GM12801 (cell line): ENCODE data around the gene ZNF513.

Source experiments
- TF ChIP-seq, protein P1 (sequence below): IDR thresholded peaks from one replicate; pipeline ENCODE4 v1.5.1; 2011; ENCODE audit warnings: control low read depth; ENCODE audit not compliant: insufficient read length; ENCODE audit errors: extremely low read depth

ZNF513 gene, protein sequence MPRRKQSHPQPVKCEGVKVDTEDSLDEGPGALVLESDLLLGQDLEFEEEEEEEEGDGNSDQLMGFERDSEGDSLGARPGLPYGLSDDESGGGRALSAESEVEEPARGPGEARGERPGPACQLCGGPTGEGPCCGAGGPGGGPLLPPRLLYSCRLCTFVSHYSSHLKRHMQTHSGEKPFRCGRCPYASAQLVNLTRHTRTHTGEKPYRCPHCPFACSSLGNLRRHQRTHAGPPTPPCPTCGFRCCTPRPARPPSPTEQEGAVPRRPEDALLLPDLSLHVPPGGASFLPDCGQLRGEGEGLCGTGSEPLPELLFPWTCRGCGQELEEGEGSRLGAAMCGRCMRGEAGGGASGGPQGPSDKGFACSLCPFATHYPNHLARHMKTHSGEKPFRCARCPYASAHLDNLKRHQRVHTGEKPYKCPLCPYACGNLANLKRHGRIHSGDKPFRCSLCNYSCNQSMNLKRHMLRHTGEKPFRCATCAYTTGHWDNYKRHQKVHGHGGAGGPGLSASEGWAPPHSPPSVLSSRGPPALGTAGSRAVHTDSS

GRCh38 chr2:27380626-27381545 lies at the start of gene ZNF513:
TSS of gene ZNF513 (minus strand) at chr2:27380734. CDS start at chr2:27380526, 208 bp downstream.
- TF ChIP-seq, protein P1, sequence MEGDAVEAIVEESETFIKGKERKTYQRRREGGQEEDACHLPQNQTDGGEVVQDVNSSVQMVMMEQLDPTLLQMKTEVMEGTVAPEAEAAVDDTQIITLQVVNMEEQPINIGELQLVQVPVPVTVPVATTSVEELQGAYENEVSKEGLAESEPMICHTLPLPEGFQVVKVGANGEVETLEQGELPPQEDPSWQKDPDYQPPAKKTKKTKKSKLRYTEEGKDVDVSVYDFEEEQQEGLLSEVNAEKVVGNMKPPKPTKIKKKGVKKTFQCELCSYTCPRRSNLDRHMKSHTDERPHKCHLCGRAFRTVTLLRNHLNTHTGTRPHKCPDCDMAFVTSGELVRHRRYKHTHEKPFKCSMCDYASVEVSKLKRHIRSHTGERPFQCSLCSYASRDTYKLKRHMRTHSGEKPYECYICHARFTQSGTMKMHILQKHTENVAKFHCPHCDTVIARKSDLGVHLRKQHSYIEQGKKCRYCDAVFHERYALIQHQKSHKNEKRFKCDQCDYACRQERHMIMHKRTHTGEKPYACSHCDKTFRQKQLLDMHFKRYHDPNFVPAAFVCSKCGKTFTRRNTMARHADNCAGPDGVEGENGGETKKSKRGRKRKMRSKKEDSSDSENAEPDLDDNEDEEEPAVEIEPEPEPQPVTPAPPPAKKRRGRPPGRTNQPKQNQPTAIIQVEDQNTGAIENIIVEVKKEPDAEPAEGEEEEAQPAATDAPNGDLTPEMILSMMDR, result no peak

GRCh38 chr2:27428978-27429541 lies 48.5 kb upstream of the ZNF513 start:
- TF ChIP-seq, protein P1, result no peak

DNA sequence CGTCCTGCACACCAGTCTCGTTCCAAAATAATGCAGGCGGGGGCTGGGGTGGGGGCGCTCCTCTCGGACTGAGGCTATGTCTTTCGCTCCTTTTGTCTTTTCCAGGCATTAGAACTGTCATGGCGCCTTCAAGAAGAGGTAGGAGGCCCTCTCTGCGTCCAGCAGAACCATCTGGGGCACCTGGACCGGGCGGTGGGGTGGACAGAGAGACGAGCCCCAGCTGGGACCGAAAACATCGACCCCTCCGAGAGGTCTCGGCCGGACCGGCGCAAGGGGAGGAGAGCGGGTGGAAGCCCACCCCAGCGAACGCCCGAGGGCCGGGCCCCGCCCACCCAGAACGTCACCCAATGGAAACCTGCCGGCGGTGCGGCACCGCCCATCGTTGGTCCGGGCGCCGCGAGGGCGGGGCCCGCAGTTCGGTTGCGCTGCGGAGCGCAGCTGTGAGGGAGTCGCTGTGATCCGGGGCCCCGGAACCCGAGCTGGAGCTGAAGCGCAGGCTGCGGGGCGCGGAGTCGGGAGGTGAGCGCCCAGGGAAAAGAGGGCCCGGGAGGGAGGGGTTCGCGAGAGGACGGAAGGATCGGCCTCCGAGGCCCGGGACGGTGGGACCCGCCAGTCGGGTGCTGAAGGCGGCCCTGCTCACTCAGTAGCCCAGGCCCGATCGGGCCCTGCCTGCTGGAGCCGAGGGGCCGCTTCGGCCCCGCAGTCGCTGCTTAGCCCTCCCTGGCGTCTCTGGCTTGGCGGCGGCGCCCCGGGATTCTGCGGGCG lies 47.9 kb upstream of the ZNF513 start, which contains the start of gene NRBP1:
Gene NRBP1, plus strand, starts transcription at position 419 of the 765 bp plus-strand sequence. CDS start 4,643 bp downstream, outside the sequence.
- TF ChIP-seq, protein P1, result no peak

GRCh38 chr2:27427863-27428212 lies 47.3 kb upstream of the ZNF513 start:
- TF ChIP-seq, protein P1, result no peak

DNA sequence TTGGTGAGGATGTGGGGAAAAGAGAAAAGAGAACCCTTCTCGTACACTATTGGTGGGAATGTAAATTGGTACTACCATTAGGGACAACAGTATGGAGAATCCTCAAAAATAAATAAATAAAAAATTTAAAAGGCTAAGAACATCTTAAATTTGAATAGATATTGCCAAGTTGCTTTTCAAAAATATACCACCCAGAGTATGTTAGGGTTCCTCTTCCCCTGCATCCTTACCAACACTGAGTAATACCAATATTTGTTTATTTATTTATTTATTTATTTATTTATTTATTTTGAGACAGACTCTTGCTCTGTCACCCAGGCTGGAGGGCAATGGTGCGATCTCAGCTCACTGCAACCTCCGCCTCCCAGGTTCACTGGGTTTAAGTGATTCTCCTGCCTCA lies 42.4 kb upstream of the ZNF513 start:
- TF ChIP-seq, protein P1, result no peak

DNA sequence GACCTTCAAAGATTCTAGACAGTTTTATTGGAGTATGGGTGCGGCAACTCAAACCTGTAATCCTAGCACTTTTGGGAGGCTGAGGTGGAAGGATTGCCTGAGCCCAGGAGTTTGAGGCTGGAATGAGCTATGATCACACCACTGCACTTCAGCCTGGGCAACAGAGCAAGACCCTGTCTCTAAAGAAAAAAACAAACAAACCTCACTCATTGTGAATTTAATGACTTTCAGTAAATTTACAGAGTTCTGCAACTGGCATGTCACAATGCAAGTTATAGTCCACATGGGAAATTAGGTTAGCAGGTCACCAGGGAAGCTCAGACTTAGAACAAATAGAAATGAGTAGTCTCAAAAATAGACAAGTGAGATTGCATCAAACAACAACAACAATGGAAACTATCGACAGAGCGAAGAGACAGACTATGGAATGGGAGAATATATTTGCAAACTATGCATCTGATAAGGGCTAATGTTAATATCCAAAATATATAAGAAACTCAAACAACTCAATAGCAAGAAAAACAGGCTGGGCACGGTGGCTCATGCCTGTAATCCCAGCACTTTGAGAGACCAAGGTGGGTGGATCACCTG lies 41.2 kb upstream of the ZNF513 start:
- TF ChIP-seq, protein P1, result no peak
